Measurements from ENCODE around the gene HCFC1R1. TPM values are rescaled to one million over a fixed set of nuclear protein-coding genes. Genes with fewer than 3 reads are reported as not detected.
A peak's percentile ranks its signal among the peaks of the same experiment; 100 is the strongest.
"Not testable (repeated sequence)": the region's sequence is repeated elsewhere in the genome, so short reads cannot be mapped to it uniquely, and the experiment has no call there.

Gene HCFC1R1, protein sequence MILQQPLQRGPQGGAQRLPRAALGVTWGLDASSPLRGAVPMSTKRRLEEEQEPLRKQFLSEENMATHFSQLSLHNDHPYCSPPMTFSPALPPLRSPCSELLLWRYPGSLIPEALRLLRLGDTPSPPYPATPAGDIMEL
- 10 to 100 TPM; 15.4 to 21.8 (median 16.0) TPM for total RNA-seq
- 12.7 TPM for total RNA-seq (2013)

GRCh38 chr16:3023669-3024478 is at the start of gene HCFC1R1, which contains the start of gene THOC6:
Gene HCFC1R1, minus strand, starts transcription at chr16:3023942. Its CDS starts 1 bp downstream, at chr16:3023941.
Gene THOC6, plus strand, starts transcription at chr16:3024035. Its CDS starts 292 bp downstream, at chr16:3024327.
- TF ChIP-seq, protein P1, sequence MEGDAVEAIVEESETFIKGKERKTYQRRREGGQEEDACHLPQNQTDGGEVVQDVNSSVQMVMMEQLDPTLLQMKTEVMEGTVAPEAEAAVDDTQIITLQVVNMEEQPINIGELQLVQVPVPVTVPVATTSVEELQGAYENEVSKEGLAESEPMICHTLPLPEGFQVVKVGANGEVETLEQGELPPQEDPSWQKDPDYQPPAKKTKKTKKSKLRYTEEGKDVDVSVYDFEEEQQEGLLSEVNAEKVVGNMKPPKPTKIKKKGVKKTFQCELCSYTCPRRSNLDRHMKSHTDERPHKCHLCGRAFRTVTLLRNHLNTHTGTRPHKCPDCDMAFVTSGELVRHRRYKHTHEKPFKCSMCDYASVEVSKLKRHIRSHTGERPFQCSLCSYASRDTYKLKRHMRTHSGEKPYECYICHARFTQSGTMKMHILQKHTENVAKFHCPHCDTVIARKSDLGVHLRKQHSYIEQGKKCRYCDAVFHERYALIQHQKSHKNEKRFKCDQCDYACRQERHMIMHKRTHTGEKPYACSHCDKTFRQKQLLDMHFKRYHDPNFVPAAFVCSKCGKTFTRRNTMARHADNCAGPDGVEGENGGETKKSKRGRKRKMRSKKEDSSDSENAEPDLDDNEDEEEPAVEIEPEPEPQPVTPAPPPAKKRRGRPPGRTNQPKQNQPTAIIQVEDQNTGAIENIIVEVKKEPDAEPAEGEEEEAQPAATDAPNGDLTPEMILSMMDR (IDR thresholded peaks at IDR 0.05): no peak
- ATAC-seq: peak; percentile 68 to 92 (median 83)
- H3K4me3 ChIP-seq (ENCODE audit: low read length): peak within 1 kb of the TSS; percentile 78

GRCh38 chr16:3073448-3073847 is 49.7 kb upstream of the HCFC1R1 start:
- intact Hi-C loops (cut with micrococcal nuclease): no loop called here
- Mint-ChIP-seq H3K4me3 (peak overlapping the region; percentile 74), H3K36me3 (peaks cover 2% of the 10 kb centered on the region), H3K27ac (peak overlapping the region; percentile 91 to 97), H3K27me3 (ENCODE audit: low read depth in 2 of 2) (no peaks in the 10 kb centered on the region), H3K9me3 (no peaks in the 10 kb centered on the region), H3K4me1 (peaks cover 86 to 91% of the 10 kb centered on the region in 2 donors)
- no peak for DNase-seq
- Histone ChIP-seq H3K36me3 (ENCODE audit: control insufficient read depth, insufficient read depth, low read length) (peaks cover 5% of the 10 kb centered on the region), H3K27me3 (ENCODE audit: control insufficient read depth, insufficient read depth, low read length) (no peaks in the 10 kb centered on the region), H3K9me3 (ENCODE audit: control insufficient read depth, insufficient read depth, low read length) (peaks cover 4% of the 10 kb centered on the region), H3K27ac (ENCODE audit: low read length) (peak overlapping the region; percentile 63), H3K4me1 (ENCODE audit: control insufficient read depth, insufficient read depth, low read length) (peaks cover 99% of the 10 kb centered on the region), H3K4me3 (ENCODE audit: low read length) (no peak overlapping the region)
- TF ChIP-seq, protein P1 (IDR thresholded peaks at IDR 0.05): no peak
- 73% methylated on average over 7 of the region's 7 CpGs for WGBS (ENCODE audit: insufficient coverage)
- no peak for ATAC-seq

More at GRCh38 chr16:3023669-3024478, at the start of gene HCFC1R1, which contains the start of gene THOC6:
- peaks cover 0 to 5% of the 10 kb centered on the region in 2 donors for H3K27me3 Mint-ChIP-seq (ENCODE audit: low read depth in 2 of 2)
- under 1% methylated on average over 69 of the region's 69 CpGs for WGBS (ENCODE audit: insufficient coverage)
- peak within 1 kb of the TSS; percentile 94 for H3K4me3 Mint-ChIP-seq
- Histone ChIP-seq H3K36me3 (ENCODE audit: control insufficient read depth, insufficient read depth, low read length) (peaks cover 15% of the 10 kb centered on the region), H3K27me3 (ENCODE audit: control insufficient read depth, insufficient read depth, low read length) (peaks cover 4% of the 10 kb centered on the region), H3K9me3 (ENCODE audit: control insufficient read depth, insufficient read depth, low read length) (no peaks in the 10 kb centered on the region), H3K27ac (ENCODE audit: low read length) (peak within 1 kb of the TSS; percentile 86), H3K4me1 (ENCODE audit: control insufficient read depth, insufficient read depth, low read length) (peaks cover 69% of the 10 kb centered on the region)
- peaks cover 35 to 60% of the 10 kb centered on the region in 2 donors for H3K4me1 Mint-ChIP-seq
- peak within 1 kb of the TSS; percentile 91 to 92 for H3K27ac Mint-ChIP-seq
- DNase-seq: peak; percentile 91 to 99
- intact Hi-C loops (cut with micrococcal nuclease): no loop called here
- no peaks in the 10 kb centered on the region for H3K36me3 Mint-ChIP-seq
- H3K9me3 Mint-ChIP-seq: no peaks in the 10 kb centered on the region

DNA sequence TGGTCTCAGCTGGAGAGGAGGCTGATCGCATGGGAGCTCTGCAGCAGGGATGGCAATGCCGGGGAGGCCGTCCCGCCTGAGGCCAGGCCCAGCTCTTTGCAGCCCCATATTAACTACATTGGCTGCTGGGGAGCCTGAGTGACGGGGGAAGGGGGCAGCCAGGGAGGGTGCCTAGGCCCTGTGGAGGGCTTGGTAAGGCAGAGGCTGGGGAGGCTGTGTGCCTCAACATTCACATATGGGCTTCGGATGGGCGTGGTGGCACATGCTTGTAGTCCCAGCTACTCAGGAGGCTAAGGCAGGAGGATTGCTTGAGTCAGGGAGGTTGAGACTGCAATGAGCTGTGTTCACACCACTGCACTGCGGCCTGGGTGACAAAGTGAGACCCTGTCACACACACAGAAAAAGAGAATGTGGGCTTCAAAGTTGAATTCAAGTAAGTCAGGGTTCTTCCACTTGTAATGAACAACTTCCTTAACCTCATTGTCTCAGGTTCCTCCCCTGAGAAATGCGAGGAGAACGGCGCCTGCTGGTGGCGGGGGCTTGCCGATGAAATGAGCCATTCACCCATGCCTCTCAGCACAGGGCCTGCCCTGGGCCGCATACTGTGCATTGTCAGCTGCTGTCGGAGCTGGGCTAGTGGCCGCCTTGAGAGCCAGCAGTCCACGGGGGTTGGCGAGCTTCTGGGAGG is 49.0 kb upstream of the HCFC1R1 start:
- H3K9me3 ChIP-seq (ENCODE audit: control insufficient read depth, insufficient read depth, low read length); H3K9me3 Mint-ChIP-seq; H3K36me3 Mint-ChIP-seq; intact Hi-C loops (cut with micrococcal nuclease); H3K4me3 ChIP-seq (ENCODE audit: low read length); H3K27me3 ChIP-seq (ENCODE audit: control insufficient read depth, insufficient read depth, low read length); H3K27me3 Mint-ChIP-seq (ENCODE audit: low read depth in 2 of 2): not testable (repeated sequence)
- Histone ChIP-seq H3K4me1 (ENCODE audit: control insufficient read depth, insufficient read depth, low read length) (peaks cover 99% of the 10 kb centered on the region), H3K27ac (ENCODE audit: low read length) (peak overlapping the region; percentile 65), H3K36me3 (ENCODE audit: control insufficient read depth, insufficient read depth, low read length) (peaks cover 11% of the 10 kb centered on the region)
- ATAC-seq (peak; percentile 43 to 54 (median 53)), DNase-seq (peak in 1 of 2 donors; percentile 72)
- WGBS (ENCODE audit: insufficient coverage): 15% methylated on average over 8 of the region's 18 CpGs
- Mint-ChIP-seq H3K27ac (peak overlapping the region; percentile 92 to 97), H3K4me1 (peaks cover 84 to 91% of the 10 kb centered on the region in 2 donors), H3K4me3 (peak overlapping the region; percentile 74)

GRCh38 chr16:3072148-3072547 is 48.4 kb upstream of the HCFC1R1 start:
- H3K4me3 ChIP-seq (ENCODE audit: low read length); H3K9me3 ChIP-seq (ENCODE audit: control insufficient read depth, insufficient read depth, low read length); H3K27me3 ChIP-seq (ENCODE audit: control insufficient read depth, insufficient read depth, low read length); H3K36me3 Mint-ChIP-seq; ATAC-seq; intact Hi-C loops (cut with micrococcal nuclease); H3K9me3 Mint-ChIP-seq; H3K27me3 Mint-ChIP-seq (ENCODE audit: low read depth in 2 of 2): not testable (repeated sequence)
- H3K4me1 Mint-ChIP-seq: peaks cover 83 to 91% of the 10 kb centered on the region in 2 donors
- DNase-seq: peak in 1 of 2 donors; percentile 50
- 17% methylated on average over 3 of the region's 4 CpGs for WGBS (ENCODE audit: insufficient coverage)
- Histone ChIP-seq H3K27ac (ENCODE audit: low read length) (peak overlapping the region; percentile 26), H3K36me3 (ENCODE audit: control insufficient read depth, insufficient read depth, low read length) (peaks cover 13% of the 10 kb centered on the region), H3K4me1 (ENCODE audit: control insufficient read depth, insufficient read depth, low read length) (peaks cover 99% of the 10 kb centered on the region)
- H3K27ac Mint-ChIP-seq: peak overlapping the region; percentile 92 to 95
- H3K4me3 Mint-ChIP-seq: peak overlapping the region; percentile 60

Data from natural killer cell (primary cell).